ENCODE results near the gene NUP133.
"Not testable (repeated sequence)": the region's sequence is repeated elsewhere in the genome, so short reads cannot be mapped to it uniquely, and the experiment has no call there.

Gene NUP133

GRCh38 chr1:229411434-229412055 lies 96.6 kb downstream of the NUP133 start:
- peak; percentile 18 for DNase-seq

DNA sequence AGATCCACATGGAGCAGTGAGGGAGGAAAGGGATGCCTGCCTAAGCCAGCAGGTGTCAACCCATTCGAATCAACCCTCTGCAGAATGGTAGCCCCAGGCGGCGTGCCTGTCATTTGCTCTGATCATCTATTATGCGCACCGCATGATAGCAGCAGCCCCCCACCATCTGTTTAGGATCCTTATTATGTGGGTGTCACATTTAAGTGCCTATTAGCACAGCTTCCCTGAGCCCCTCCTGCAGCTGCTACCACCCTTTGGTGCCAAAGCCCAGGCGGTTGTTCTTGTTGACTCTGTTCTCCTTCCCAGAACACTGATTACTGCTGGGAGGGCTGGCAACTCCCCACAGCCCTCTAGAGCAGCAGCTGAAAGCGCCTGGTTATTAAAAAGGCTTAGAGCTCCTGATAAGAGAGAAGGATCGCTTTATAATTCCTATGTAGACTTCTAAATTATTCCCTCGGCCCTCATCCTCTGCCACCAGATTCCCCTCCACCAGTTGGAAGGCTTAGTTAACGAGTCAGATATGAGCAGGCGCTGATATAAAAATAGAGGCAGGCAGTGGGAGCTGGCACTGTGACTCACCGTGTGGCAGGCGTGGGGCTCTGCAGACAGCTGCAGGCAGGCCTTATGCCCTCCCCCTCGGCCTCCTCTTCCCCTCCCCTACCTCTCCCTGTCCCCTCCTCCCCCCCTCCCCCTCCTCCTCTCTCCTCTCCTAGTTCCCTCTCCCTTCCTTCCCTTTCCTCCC lies 97.3 kb downstream of the NUP133 start:
- DNase-seq = peak; percentile 77

GRCh38 chr1:229410370-229410691 lies 97.8 kb downstream of the NUP133 start:
- no peak for DNase-seq

- DNase-seq = peak; percentile 23
These were observed 98.3 kb downstream of the NUP133 start for GRCh38 chr1:229409616-229410369.

DNA sequence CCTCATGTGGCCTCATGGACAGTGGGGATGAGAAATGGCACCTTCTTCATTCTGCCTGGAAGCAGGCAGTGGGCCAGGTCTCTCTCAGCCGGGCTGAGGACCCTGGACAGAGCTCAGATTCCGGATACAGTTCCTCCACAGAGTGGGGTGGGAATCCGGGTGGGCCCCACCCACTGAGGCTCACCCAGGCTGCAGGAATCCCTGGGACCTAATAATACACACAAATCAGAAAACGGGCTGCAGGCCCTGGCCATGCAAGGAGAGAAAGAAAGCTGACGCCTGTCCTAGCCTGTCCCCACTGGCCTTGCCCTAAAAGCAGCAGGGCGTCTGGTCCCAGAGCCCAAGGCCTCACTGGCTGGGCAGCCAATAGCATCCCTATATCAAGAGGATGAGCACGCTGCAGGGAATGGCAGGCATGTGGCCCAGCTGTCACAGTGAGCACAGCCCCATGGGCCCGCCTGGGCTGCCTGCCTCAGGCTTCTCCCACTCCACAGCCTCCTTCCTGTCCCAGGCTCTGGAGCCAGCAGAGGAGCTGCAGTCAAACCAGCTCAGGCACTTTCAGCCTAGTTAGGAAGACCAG lies 99.6 kb downstream of the NUP133 start:
- DNase-seq = peak; percentile 61

- DNase-seq = peak; percentile 73
These were observed 100.7 kb downstream of the NUP133 start for GRCh38 chr1:229407206-229408026.

- DNase-seq = peak; percentile 77
These were observed 101.3 kb downstream of the NUP133 start for GRCh38 chr1:229406798-229407197.

GRCh38 chr1:229403573-229403972 lies 104.6 kb downstream of the NUP133 start:
- no peak for DNase-seq

GRCh38 chr1:229402993-229403392 lies 105.1 kb downstream of the NUP133 start:
- DNase-seq = no peak

GRCh38 chr1:229402329-229402728 lies 105.8 kb downstream of the NUP133 start:
- DNase-seq = not testable (repeated sequence)

- no peak for DNase-seq
These were observed 110.4 kb downstream of the NUP133 start for GRCh38 chr1:229397762-229398161.

DNA sequence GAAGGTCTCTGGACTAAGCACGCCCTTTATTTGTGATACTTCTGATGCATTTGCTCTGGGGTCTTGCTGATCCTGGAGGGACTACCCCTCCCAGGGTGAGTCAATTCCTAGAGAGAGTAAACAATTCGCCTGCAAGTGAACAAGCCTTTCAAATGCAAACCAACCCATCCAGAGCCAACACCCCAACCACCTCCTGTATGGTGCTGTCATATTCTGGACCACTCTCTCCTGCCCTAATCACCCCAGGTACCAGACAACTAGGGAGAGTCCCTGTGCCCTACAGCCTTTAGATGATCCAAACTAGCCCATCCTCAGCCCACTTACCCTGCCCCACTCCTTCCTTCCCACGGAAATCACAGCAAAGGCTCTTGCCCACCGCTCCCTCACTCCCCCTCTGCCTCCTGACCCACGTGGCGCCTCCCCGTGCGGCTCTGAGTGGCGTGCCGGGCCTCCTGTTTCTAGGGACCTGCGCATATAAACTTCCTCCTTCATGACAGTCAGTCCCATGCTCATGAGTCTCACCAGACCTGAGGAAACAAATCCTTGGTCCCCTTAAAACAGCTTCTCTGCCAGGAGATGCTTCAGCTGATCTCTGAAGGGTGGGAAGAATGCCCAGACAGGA lies 111.4 kb downstream of the NUP133 start:
- DNase-seq = no peak

DNA sequence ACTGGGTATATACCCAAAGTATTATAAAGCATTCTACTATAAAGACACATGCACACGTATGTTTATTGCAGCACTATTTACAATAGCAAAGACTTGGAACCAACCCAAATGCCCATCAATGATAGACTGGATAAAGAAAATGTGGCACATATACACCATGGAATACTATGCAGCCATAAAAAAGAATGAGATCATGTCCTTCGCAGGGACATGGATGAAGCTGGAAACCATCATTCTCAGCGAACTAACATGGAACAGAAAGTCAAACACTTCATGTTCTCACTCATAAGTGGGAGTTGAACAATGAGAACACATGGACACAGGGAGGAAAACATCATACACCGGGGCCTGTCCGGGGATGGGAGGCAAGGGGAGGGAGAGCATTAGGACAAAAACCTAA lies 113.6 kb downstream of the NUP133 start:
- DNase-seq = not testable (repeated sequence)

- DNase-seq = no peak
These were observed 115.2 kb downstream of the NUP133 start for GRCh38 chr1:229392936-229393335.

All from retina (tissue), 1 donor.